SJSA1 (cell line): ENCODE measurements around the gene BLTP2. TPM values are rescaled to one million over a fixed set of nuclear protein-coding genes. Genes with fewer than 3 reads are reported as not detected.

Source experiments
- DNase-seq, 2 experiments: peaks; one replicate each; pipeline ENCODE4 v3.0.0-alpha.2; 2015 to 2020; ENCODE audit warnings: low spot score in 2 of 2, low read depth in 1 of 2
- H3K27ac ChIP-seq: fragments of 250-450 bp; sonication (Bioruptor Pico); 2 replicates; pipeline ENCODE4 v1.5.1; 2020; ENCODE audit warnings: mild to moderate bottlenecking, moderate library complexity
- H3K27me3 ChIP-seq: fragments of 250-450 bp; sonication (Bioruptor Pico); replicated peaks from 2 replicates; pipeline ENCODE4 v1.5.1; 2020; ENCODE audit warnings: mild to moderate bottlenecking, moderate library complexity
- H3K36me3 ChIP-seq: fragments of 250-450 bp; sonication (Bioruptor Pico); 2 replicates; pipeline ENCODE4 v1.5.1; 2020; ENCODE audit warnings: mild to moderate bottlenecking
- H3K4me1 ChIP-seq: fragments of 250-450 bp; sonication (Bioruptor Pico); replicated peaks from 2 replicates; pipeline ENCODE4 v1.6.1; 2021; ENCODE audit warnings: mild to moderate bottlenecking
- H3K4me3 ChIP-seq: fragments of 250-450 bp; sonication (Bioruptor Pico); 2 replicates; pipeline ENCODE4 v1.5.1; 2020; ENCODE audit warnings: mild to moderate bottlenecking
- H3K9me3 ChIP-seq: fragments of 250-450 bp; sonication (Bioruptor Pico); replicated peaks from 2 replicates; pipeline ENCODE4 v1.5.1; 2020; ENCODE audit warnings: mild to moderate bottlenecking
- total RNA-seq: library from RNA; depleted of rRNA; stranded (reverse); fragments of >200 nt; shearing (Covaris generic); gene quantifications from 2 replicates; pipeline ENCODE4 v1.2.3, GENCODE V29; 2014; rRNA removed

The BLTP2 gene
- total RNA-seq, 1 experiment from 2014 or later = 58.8 TPM

DNA sequence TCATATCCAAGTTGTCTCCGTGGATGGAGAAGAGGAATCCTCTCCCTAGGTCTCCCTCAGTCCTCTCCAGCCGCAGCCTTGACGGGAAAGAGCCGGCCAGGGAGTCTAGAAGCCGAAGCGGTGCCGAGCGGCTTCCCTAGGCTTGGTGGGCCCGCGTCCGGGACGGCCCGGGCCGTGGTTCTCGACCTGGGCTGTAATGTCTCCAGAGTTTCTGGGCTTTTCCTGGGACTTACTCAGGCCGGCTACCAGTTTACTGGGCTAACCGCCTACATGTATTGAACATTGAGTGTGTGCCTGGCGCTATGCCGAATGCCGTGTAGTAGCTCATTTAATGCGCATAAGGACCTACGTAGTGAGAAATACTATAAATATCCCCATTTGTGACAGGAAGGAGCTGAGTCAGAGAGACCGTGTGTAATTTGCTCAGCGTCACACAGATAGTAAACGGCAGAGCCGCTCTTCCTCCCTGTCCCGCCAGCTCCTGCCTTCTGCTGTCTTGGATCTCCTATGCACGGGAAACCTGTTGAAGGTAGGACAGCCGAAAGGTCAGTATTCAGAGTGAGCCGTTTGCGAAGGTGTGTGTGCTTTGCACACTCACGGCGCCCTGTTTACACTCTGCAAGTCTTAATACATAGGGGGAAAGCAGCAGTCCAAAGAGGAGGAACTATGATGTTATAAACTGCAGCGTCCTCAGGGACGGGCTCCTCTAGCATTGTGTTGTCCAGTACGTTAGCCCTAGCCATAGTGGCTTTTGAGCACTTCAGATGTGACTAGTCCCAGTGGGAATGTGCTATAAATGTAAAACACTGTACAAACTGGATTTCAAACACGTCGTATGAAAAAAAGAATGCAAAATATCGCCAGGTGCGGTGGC, 45.4 kb downstream of the BLTP2 start:
- H3K27ac ChIP-seq = peak overlapping the region; percentile 86
- no peaks in the 10 kb centered on the region for H3K27me3 ChIP-seq
- peak; percentile 75 to 81 for DNase-seq
- H3K4me1 ChIP-seq = peaks cover 16% of the 10 kb centered on the region
- H3K4me3 ChIP-seq = peak overlapping the region; percentile 56
- no peaks in the 10 kb centered on the region for H3K9me3 ChIP-seq
- H3K36me3 ChIP-seq = peaks cover 35% of the 10 kb centered on the region

DNA sequence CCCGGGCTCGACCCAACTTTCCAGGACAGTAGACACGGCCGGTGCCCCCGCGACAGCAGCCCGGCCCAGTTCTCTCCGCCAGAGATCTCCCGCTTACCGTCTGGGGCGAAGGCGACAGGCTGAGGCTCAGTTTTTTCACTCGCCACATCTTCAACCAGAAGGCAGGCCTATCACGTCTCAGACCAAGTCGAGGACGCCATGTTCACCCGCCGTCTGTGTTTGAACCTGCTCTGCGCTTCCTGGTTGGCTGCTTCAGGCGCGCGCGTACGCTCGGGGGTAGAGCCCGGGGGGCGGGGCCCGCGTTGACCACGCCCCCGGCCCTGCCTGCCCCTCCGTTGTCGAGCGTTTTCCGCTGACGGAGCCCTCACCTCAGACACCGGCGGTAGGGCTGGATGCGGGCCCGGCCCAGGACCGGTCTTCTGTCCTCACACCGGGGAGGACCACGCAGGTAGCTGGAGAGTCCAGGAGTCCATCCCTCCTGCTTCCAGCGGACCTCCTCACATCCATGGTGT, 46.1 kb downstream of the BLTP2 start, which contains the start of gene SPAG5:
Gene SPAG5, minus strand, starts transcription at position 227 of the 512 bp plus-strand sequence. Its CDS starts 79 bp downstream, at position 148.
- H3K27me3 ChIP-seq = no peaks in the 10 kb centered on the region
- H3K4me3 ChIP-seq = peak within 1 kb of the TSS; percentile 56
- peak within 1 kb of the TSS; percentile 86 for H3K27ac ChIP-seq
- H3K9me3 ChIP-seq = no peaks in the 10 kb centered on the region
- H3K36me3 ChIP-seq = peaks cover 40% of the 10 kb centered on the region
- peaks cover 16% of the 10 kb centered on the region for H3K4me1 ChIP-seq
- DNase-seq = peak; percentile 93 to 97

DNA sequence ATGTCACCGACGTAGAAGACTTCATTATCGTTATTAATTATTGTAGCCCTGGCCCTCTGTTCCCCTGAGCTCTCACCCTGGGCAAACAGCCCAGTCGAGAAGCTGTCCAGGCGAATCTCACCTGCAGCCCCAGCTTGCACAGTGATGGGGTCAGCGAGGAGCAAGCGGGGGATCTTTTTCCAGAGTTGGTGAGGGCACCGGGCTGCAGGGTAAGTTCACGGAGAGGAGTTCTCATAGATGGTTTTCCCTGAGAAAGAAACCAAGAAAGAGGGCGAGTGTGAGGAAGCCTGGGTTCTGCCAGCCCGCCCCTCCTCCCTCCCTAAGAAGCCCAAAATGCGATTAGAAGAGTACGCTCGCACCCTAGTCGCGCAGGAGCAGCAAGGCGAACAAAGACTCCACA, 46.6 kb downstream of the BLTP2 start:
- Histone ChIP-seq H3K9me3 (no peaks in the 10 kb centered on the region), H3K27ac (peak overlapping the region; percentile 86), H3K4me3 (peak overlapping the region; percentile 56), H3K36me3 (peaks cover 43% of the 10 kb centered on the region), H3K27me3 (no peaks in the 10 kb centered on the region), H3K4me1 (peaks cover 16% of the 10 kb centered on the region)
- DNase-seq = no peak

DNA sequence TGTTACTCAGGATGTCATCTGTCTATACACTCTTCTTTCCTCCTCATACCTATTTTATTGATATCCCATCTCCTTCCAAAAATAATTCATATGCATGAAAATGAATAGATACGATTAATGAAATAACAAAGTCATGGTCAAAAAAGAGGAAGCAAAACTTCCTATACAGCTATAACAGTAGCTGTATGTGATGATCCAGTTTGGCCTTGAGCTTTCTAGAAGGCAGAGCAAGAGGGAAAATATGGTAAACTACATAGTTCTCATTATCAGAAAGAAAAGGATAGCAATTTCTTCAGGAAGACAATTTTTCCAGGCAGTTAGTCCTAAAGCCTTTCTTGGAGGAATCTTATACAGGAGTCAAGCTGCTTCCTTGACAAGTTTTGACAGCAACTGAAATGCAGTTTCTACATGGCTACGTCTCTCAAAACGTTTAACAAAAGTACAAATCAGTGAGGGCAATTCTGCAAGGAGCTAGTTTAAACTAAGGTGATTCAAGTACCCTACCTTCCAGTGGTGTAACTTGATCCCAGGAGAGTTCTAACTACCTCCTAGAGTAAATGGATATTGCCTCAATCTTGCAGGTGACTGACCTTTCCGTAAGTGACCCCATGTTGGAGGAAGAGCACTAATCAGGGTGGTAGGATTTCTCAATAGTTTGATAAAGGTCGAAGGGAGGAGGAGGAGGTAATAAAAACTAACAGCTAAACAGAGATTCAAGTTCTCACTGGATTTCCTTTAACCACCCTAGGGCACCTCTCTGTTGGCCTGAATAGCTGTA, 47.2 kb downstream of the BLTP2 start:
- peaks cover 49% of the 10 kb centered on the region for H3K36me3 ChIP-seq
- no peaks in the 10 kb centered on the region for H3K27me3 ChIP-seq
- DNase-seq = no peak
- H3K27ac ChIP-seq = peak overlapping the region; percentile 86
- peaks cover 16% of the 10 kb centered on the region for H3K4me1 ChIP-seq
- H3K4me3 ChIP-seq = peak overlapping the region; percentile 56
- H3K9me3 ChIP-seq = no peaks in the 10 kb centered on the region

Other genes with a start within 250 kb of the BLTP2 start
- gene SLC46A1, start 238.9 kb downstream of the BLTP2 start, total RNA-seq = 1.8 and 2.5 TPM in 2 replicates
- not detected in 2 replicates for gene SLC13A2, start 171.5 kb downstream of the BLTP2 start, total RNA-seq
- gene FOXN1, start 138.8 kb downstream of the BLTP2 start, total RNA-seq = not detected in 2 replicates
- 19.7 and 27.2 TPM in 2 replicates for gene UNC119, start 92.5 kb downstream of the BLTP2 start, total RNA-seq
- 40.8 and 81.8 TPM in 2 replicates for gene PIGS, start 73.6 kb downstream of the BLTP2 start, total RNA-seq
- 6.1 and 9.4 TPM in 2 replicates for gene ALDOC, start 68.3 kb downstream of the BLTP2 start, total RNA-seq
- gene SPAG5, start 46.1 kb downstream of the BLTP2 start, total RNA-seq = 105 and 108 TPM in 2 replicates
- gene RSKR, start 31.0 kb downstream of the BLTP2 start, total RNA-seq = 5.0 TPM in 1 of 2 replicates, not detected in the other
- gene SDF2, start 16.7 kb upstream of the BLTP2 start, total RNA-seq = 59.8 and 125 TPM in 2 replicates
- 25.9 and 39.3 TPM in 2 replicates for gene SUPT6H, start 17.0 kb upstream of the BLTP2 start, total RNA-seq
- gene PROCA1, start 66.7 kb upstream of the BLTP2 start, total RNA-seq = 0.53 and 0.69 TPM in 2 replicates
- gene RAB34, start 72.7 kb upstream of the BLTP2 start, total RNA-seq = 1,039 and 1,435 TPM in 2 replicates
- gene RPL23A, start 74.8 kb upstream of the BLTP2 start, total RNA-seq = 591 and 789 TPM in 2 replicates
- gene TLCD1, start 81.1 kb upstream of the BLTP2 start, total RNA-seq = 1.6 TPM in 1 of 2 replicates, not detected in the other
- 1.1 and 2.2 TPM in 2 replicates for gene NEK8, start 83.6 kb upstream of the BLTP2 start, total RNA-seq
- 38.4 and 51.0 TPM in 2 replicates for gene TRAF4, start 98.9 kb upstream of the BLTP2 start, total RNA-seq
- 5.0 and 5.2 TPM in 2 replicates for gene FAM222B, start 197.6 kb upstream of the BLTP2 start, total RNA-seq
- gene ERAL1, start 209.9 kb upstream of the BLTP2 start, total RNA-seq = 32.0 and 55.6 TPM in 2 replicates